CD4-positive, alpha-beta T cell (primary cell): ENCODE measurements around the gene COP1. TPM values are rescaled to one million over a fixed set of nuclear protein-coding genes. Genes with fewer than 3 reads are reported as not detected.

ENCODE experiments used
- ATAC-seq: fragments of 200-7000 bp; cut with Tn5 transposase; one replicate; pipeline ENCODE4 v1.10.0; 2022; ENCODE audit warnings: mild to moderate bottlenecking; ENCODE audit not compliant: poor library complexity
- CTCF ChIA-PET: fragments of 350-600 bp; sonication (Branson Sonifier 250); formaldehyde crosslinking; loops from one replicate; lab custom pipeline; 2021; ENCODE audit warnings: antibody characterized with exemption, inconsistent platforms; lab: Charles Lee
- POLR2A ChIA-PET: fragments of 350-600 bp; sonication (Branson Sonifier 250); formaldehyde crosslinking; loops from one replicate; lab custom pipeline; 2021; ENCODE audit warnings: antibody characterized with exemption, inconsistent platforms; lab: Charles Lee
- DNase-seq, 14 experiments: peaks; one replicate each; pipeline ENCODE4 v3.0.0-alpha.2; 2013 to 2020; ENCODE audit warnings: mixed read lengths in 2 of 14
- H3K27ac ChIP-seq, 2 donors: one replicate each; pipeline versions ENCODE4 v1.5.1 to v1.7.0; 2013; ENCODE audit warnings: low read length in 2 of 2, low read depth in 1 of 2, mild to moderate bottlenecking in 1 of 2
- H3K27me3 ChIP-seq, 2 experiments: 1 replicate in 1 of 2; 2 replicates in 1 of 2; pipeline versions ENCODE4 v1.6.1 to v1.7.0; 2013; ENCODE audit warnings: low read length in 2 of 2, control low read depth in 1 of 2, mild to moderate bottlenecking in 1 of 2, moderate library complexity in 1 of 2; ENCODE audit not compliant: insufficient read depth in 2 of 2, control insufficient read depth in 1 of 2
- H3K36me3 ChIP-seq: one replicate; pipeline ENCODE4 v1.6.1; 2013; ENCODE audit warnings: low read length, control low read depth; ENCODE audit not compliant: insufficient read depth
- H3K4me1 ChIP-seq: one replicate; pipeline ENCODE4 v1.6.1; 2013; ENCODE audit warnings: low read length, control low read depth; ENCODE audit not compliant: insufficient read depth
- H3K4me3 ChIP-seq: one replicate; pipeline ENCODE4 v1.5.1; 2013; ENCODE audit warnings: mild to moderate bottlenecking, low read length, moderate library complexity
- H3K9me3 ChIP-seq, 2 experiments: 1 replicate in 1 of 2; 2 replicates in 1 of 2; pipeline versions ENCODE4 v1.6.1 to v1.7.0; 2013; ENCODE audit warnings: low read length in 2 of 2, mild to moderate bottlenecking in 2 of 2, control low read depth in 1 of 2, moderate library complexity in 1 of 2; ENCODE audit not compliant: control insufficient read depth in 1 of 2, insufficient read depth in 1 of 2
- H3K27ac Mint-ChIP-seq: one replicate; pipeline ENCODE4 v1.8.0; 2020; ENCODE audit warnings: mixed read lengths
- H3K27me3 Mint-ChIP-seq: one replicate; pipeline ENCODE4 v1.8.0; 2021; ENCODE audit warnings: mixed read lengths
- H3K36me3 Mint-ChIP-seq: one replicate; pipeline ENCODE4 v1.8.0; 2021; ENCODE audit warnings: low read depth, mixed read lengths
- H3K4me1 Mint-ChIP-seq: one replicate; pipeline ENCODE4 v1.8.0; 2021; ENCODE audit warnings: low read depth, mixed read lengths
- H3K4me3 Mint-ChIP-seq: one replicate; pipeline ENCODE4 v1.8.0; 2020; ENCODE audit warnings: mild to moderate bottlenecking, mixed read lengths
- H3K9me3 Mint-ChIP-seq: one replicate; pipeline ENCODE4 v1.8.0; 2020; ENCODE audit warnings: mixed read lengths
- CTCF ChIP-seq: fragments of 200-600 bp; IDR thresholded peaks from one replicate; pipeline ENCODE4 v1.8.0; 2022; ENCODE audit warnings: antibody characterized with exemption, mild to moderate bottlenecking
- intact Hi-C, 2 experiments: fragments of 100-400 bp; cut with DNase I in 1 of 2; cut with micrococcal nuclease in 1 of 2; formaldehyde crosslinking; loops; one replicate each; pipeline versions ENCODE4 v1.15.1 to v1.9.0; 2023 to 2025; cut with DNase I, micrococcal nuclease
- total RNA-seq, 174 experiments: library from RNA in 2 of 174; stranded (reverse) in 2 of 174; gene quantifications; one replicate each; pipeline ENCODE4 v1.2.3 and lab custom pipeline; 2021 to 2026

Gene COP1
- total RNA-seq, 2 experiments from 2014 or later = 38.6 to 42.2 TPM

- H3K36me3 ChIP-seq = peaks cover 23% of the 10 kb centered on the region
- no peak overlapping the region for H3K4me3 ChIP-seq
- no peaks in the 10 kb centered on the region for H3K9me3 ChIP-seq
- H3K9me3 Mint-ChIP-seq = no peaks in the 10 kb centered on the region
- ATAC-seq (no peak), DNase-seq (no peak)
- ChIA-PET POLR2A (no interaction called here), CTCF (no interaction called here)
- H3K4me1 Mint-ChIP-seq = peaks cover 11% of the 10 kb centered on the region
- no peak overlapping the region for H3K27ac Mint-ChIP-seq
- H3K4me3 Mint-ChIP-seq = no peak overlapping the region
- no peak overlapping the region for H3K27ac ChIP-seq
- no peaks in the 10 kb centered on the region for H3K27me3 ChIP-seq
- H3K36me3 Mint-ChIP-seq = peaks cover 86% of the 10 kb centered on the region
- intact Hi-C loops = no loop called here
- no peaks in the 10 kb centered on the region for H3K27me3 Mint-ChIP-seq
- H3K4me1 ChIP-seq = no peaks in the 10 kb centered on the region
- TF ChIP-seq CTCF = no peak
These were observed 173.6 kb downstream of the COP1 start for GRCh38 chr1:176033474-176033873.

- TF ChIP-seq CTCF = no peak
- H3K4me1 Mint-ChIP-seq = peaks cover 7% of the 10 kb centered on the region
- peaks cover 25% of the 10 kb centered on the region for H3K36me3 ChIP-seq
- CTCF ChIA-PET = no interaction called here
- no peaks in the 10 kb centered on the region for H3K9me3 Mint-ChIP-seq
- H3K27me3 ChIP-seq = no peaks in the 10 kb centered on the region
- ATAC-seq = no peak
- H3K27me3 Mint-ChIP-seq = no peaks in the 10 kb centered on the region
- H3K4me3 Mint-ChIP-seq = no peak overlapping the region
- H3K4me1 ChIP-seq = no peaks in the 10 kb centered on the region
- no peaks in the 10 kb centered on the region for H3K9me3 ChIP-seq
- intact Hi-C loops = no loop called here
- H3K27ac Mint-ChIP-seq = no peak overlapping the region
- H3K36me3 Mint-ChIP-seq = peaks cover 86% of the 10 kb centered on the region
- POLR2A ChIA-PET = no interaction called here
- no peak for DNase-seq
- no peak overlapping the region for H3K27ac ChIP-seq
- H3K4me3 ChIP-seq = no peak overlapping the region
These were observed 174.9 kb downstream of the COP1 start for GRCh38 chr1:176032040-176032645.

- no peak overlapping the region for H3K4me3 ChIP-seq
- H3K36me3 Mint-ChIP-seq = peaks cover 82% of the 10 kb centered on the region
- intact Hi-C loops = no loop called here
- no peak overlapping the region for H3K4me3 Mint-ChIP-seq
- no peak for DNase-seq
- CTCF ChIA-PET = no interaction called here
- H3K9me3 Mint-ChIP-seq = no peaks in the 10 kb centered on the region
- no peaks in the 10 kb centered on the region for H3K27me3 Mint-ChIP-seq
- no peak for ATAC-seq
- no peak for TF ChIP-seq CTCF
- peaks cover 23% of the 10 kb centered on the region for H3K36me3 ChIP-seq
- H3K27me3 ChIP-seq = no peaks in the 10 kb centered on the region
- H3K27ac Mint-ChIP-seq = no peak overlapping the region
- POLR2A ChIA-PET = no interaction called here
- H3K9me3 ChIP-seq = no peaks in the 10 kb centered on the region
- H3K4me1 Mint-ChIP-seq = peaks cover 7% of the 10 kb centered on the region
- no peaks in the 10 kb centered on the region for H3K4me1 ChIP-seq
- no peak overlapping the region for H3K27ac ChIP-seq
These were observed 177.5 kb downstream of the COP1 start for GRCh38 chr1:176029609-176030008.
